Right lobe of liver (tissue), 4 donors: Measurements from ENCODE around the gene OR52E1.

Experiments
- CTCF ChIP-seq, 4 donors: fragments of 200-600 bp in 3 of 4; fragments of 450-650 bp in 1 of 4; IDR thresholded peaks; one replicate each; pipeline versions ENCODE4 v1.5.1 to v1.8.0; 2016 to 2022; ENCODE audit warnings: antibody characterized with exemption in 4 of 4, mild to moderate bottlenecking in 2 of 4
- POLR2A ChIP-seq: fragments of 450-650 bp; IDR thresholded peaks from one replicate; pipeline ENCODE4 v1.6.1; 2017; ENCODE audit warnings: antibody characterized with exemption, mild to moderate bottlenecking
- donor health status: DM: no; HTN: no; CAD: no.
- donor health status: DM: no; HTN: no; CAD: no.
- donor health status: DM: no; HTN: yes; CAD: no.

DNA sequence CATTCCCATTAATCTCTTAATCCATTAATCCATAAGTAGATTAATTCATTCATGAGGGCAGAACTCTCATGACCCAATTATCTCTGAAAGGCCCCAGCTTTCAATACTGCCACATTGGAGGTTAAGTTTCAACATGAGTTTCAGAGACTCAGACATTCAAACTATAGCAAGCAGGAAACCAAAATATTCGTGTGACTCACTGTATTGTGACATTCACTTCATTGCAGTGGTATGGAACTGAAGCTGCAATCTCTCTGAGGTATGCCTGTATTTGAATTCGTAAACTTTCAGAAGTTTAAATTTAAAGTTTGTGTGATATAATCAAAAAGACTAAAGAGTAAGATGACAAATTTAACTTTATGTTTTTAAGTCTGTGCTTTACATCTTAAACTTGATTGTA, 26.0 kb upstream of the OR52E1 start:
- no peak for TF ChIP-seq POLR2A
- no peak for TF ChIP-seq CTCF (IDR thresholded peaks at IDR 0.05)
